GM19328 (cell line): ENCODE data around the gene GOLPH3.
"Not testable (repeated sequence)": the region's sequence is repeated elsewhere in the genome, so short reads cannot be mapped to it uniquely, and the experiment has no call there.

Experiments
- ATAC-seq: cut with Tn5 transposase; IDR thresholded peaks from one replicate; pipeline ENCODE4 v1.9.1; 2021; ENCODE audit warnings: mild to moderate bottlenecking, moderate library complexity; ENCODE audit not compliant: unreplicated experiment

Gene GOLPH3

GRCh38 chr5:32138839-32139493 lies 35.2 kb downstream of the GOLPH3 start:
- no peak for ATAC-seq

DNA sequence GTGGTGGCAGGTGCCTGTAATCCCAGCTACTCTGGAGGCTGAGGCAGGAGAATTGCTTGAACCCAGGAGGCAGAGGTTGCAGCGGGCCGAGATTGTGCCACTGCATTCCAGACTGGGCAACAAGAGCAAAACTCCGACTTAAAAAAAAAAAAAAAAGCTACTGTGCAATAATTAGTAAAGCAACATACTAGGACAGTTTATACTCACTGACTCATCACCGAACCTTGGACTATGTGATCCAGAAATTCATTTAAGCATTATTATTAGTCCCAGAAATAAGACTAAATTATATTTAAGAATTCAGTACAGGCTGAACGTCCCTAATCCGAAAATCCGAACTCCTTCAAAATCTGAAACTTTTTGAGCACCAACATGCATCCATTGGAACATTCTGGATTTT lies 37.8 kb downstream of the GOLPH3 start:
- ATAC-seq, result no peak

DNA sequence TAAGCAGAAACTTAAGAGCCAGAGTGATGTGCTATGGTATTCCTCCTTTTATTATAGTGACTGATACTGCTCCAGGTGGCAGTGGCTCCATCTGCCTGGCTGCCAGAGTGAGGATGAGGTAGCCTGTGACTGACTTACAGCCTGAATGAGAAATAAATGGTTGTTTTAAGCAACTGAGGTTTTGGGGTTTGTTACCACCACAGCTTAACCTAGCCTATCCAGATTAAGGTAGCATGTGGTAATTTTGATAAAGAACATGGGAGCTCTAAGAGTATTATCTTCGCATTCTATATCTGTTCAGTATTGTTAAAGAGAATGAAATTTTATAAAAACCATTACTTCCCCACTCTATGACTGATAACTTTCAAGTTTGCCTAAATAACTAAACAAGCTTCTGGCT lies 39.0 kb downstream of the GOLPH3 start:
- ATAC-seq, result no peak

GRCh38 chr5:32132757-32133156 lies 41.4 kb downstream of the GOLPH3 start:
- ATAC-seq, result no peak

DNA sequence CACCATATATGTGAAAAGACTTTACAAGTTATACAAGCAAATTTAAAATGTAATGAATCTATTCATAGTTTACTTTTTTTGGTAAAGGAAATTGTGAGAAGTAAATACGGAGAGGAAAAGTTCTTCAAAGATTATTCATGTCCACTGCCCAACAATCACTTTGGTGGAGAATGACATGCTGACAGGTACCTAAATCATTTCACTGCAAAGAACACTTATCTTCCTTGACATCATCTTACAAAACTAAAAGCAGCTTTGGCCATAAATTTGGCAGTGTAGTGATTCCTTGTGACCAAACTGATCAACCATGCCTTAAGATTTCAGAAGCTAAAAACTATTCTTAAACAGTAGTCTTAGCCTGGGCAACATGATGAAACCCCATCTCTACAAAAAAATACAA lies 42.5 kb downstream of the GOLPH3 start:
- no peak for ATAC-seq

GRCh38 chr5:32130865-32131264 lies 43.3 kb downstream of the GOLPH3 start:
- no peak for ATAC-seq

DNA sequence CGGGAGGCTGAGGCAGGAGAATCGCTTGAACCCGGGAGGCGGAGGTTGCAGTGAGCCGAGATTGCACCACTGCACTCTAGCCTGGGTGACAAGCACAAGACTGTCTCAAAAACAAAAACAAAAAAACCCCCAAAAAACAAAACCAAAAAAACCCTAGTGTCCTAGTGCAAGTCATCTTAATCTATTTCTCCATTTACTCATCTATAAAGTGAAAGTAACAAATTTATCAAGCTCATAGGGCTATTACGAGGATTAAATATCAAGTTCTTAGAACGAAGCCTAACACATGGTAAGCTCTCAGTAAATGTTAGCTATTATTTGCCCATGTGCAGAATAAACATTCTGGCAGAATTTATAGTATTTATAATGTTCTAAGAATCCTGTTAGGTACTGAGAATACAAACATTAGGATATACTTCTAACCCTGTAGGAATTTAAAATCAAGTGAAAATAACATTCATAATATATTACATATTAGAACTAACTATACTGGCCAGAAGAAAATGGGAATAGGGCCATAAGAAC lies 45.0 kb downstream of the GOLPH3 start:
- no peak for ATAC-seq

GRCh38 chr5:32127711-32128110 lies 46.4 kb downstream of the GOLPH3 start:
- ATAC-seq, result no peak

DNA sequence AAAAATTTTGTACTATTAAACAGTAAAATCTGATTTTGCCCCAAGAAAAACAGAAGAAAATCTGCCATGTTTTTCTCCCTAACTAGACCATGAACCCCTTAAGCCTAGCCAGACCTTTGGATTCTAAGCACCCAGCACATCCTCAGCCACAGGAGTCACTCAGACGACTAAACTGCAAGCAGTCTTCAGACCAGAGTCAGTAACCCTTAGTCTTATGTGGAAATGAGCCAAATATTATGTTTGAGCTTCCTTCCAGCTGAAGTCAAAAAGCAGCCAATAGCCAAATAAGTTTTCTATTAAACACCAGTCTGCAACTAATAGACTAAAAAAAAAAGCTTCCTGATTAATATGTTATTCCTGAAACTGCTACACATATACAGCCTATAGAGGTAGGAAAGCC lies 47.4 kb downstream of the GOLPH3 start:
- ATAC-seq, result no peak

DNA sequence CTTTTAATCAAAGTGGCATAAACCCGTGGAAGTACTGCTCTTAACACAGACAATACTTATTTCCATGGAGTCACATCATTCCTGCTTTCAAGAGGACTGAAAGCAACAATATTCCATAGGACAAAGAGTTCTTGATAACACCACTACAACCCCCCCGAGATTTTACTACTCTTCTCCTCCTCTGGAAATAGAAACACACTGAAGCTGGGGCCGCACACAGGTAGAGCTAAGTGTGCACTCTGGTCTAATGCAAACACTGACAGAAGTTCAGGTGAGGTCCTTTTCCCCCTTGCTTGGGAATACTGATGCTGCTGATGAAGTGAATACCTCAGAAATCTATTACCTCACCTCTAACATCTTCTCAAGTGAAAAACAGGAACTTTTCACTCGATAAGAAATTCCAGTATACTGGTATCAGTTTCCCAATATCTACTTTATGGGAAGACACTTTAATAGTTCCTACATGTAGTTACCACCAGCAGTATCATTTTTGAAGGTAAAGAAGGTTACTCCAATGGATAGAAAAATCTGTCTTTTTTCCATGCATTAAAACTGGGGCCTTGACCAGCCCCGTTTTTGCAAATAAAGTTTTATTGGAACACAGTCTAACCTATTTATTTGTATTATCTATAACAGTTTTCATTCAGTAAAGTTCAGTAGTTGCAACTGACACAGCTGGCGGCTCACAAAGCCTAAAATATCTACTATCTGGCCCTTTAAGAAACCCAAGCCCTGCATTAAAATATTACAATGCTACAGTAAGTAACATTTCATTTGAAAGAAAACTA lies 50.0 kb downstream of the GOLPH3 start:
- no peak for ATAC-seq

DNA sequence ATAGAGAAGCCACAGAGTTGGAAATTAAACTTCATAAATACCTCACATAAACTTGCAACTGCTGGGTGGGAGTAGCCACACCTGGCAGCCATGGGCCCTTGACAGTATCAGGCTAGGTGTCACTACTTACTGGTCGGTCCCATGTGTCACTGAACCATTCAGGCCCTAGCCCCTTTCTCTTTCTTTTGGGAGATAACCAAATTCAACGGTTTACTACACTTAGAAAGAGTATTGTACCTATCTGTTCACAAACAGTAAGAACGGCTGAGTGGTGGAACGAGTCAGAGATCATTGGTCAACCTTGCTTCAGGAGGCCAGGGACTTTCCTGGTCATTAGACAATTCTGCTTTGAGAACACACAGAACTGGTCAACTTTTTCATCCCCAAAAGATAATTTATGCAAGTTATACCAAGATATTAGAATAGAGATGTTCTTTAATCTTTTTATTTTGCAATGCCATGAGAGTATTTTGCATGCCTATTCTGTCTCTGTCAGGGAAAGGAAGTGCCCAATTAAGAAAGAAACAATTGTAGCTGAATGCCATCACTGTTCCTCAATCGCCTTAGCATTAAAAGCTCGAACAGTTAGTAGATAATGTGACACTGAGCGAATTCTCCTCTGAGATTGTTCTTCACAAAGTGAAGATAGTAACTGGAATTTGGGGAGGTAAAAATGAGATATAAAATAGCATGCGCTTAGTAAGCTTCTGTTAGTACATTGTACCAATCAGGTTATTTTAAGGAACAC lies 50.9 kb downstream of the GOLPH3 start:
- ATAC-seq, result no peak

DNA sequence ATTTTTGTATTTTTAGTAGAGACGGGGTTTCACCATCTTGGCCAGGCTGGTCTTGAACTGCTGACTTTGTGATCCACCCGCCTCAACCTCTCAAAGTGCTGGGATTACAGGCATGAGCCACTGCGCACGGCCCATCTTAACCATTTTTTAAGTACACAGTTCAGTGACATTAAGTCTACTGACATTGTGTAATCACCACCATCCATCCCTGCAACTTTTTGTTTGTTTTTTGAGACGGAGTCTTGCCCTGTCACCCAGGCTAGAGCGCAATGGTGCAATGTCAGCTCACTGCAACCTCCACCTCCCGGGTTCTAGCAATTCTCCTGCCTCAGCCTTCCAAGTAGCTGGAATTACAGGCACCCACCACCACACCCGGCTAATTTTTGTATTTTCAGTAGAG lies 55.2 kb downstream of the GOLPH3 start:
- ATAC-seq, result not testable (repeated sequence)

DNA sequence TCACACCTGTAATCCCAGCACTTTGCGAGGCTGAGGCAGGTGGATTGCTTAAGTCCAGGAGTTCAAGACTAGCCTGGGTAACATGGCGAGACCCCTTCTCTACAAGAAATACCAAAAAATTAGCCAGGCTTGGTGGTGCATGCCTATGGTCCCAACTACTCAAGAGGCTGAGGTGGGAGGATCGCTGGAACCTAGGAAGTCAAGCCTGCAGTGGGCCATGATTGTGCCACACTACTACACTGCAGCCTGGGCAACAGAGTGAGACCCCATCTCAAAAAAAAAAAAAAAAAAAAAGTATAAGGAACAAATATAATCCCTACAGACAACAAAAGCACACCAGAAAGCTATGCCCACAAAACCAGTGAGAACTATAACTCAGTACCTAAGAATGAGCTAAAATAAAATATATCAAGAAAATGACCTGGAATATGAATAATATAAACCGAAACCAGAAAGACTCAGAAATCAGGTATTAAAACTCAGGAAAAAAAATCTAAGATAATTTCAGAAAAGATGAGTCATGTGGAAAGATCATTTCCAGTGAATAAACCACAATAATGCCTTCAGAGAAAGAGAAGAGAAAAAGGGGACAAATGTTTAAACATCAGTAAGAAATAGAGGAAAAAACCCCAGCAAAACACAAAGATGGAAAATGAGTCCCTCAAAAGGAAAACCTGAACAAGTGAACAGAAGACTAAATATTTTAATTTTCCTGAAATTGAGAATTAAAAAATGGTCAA lies 57.4 kb downstream of the GOLPH3 start:
- no peak for ATAC-seq

DNA sequence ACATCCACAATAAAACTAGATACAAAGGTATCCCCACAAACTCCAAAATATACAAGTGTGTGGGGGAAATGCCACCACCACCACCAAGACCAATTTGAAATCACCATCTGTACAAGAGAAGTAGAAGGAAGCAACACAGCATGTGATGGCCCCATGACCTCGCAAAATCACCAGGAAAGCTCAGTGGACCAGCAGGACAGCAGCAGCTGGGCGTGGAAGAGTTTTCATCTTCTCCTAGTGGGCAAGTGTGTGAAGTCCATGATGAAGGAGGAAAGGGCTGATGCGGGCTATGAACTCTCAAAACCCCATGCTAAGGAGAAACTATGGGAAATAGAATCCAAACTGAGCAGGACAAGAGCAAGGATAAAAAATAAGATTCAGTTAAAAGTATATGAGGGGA lies 58.1 kb downstream of the GOLPH3 start:
- ATAC-seq, result no peak

DNA sequence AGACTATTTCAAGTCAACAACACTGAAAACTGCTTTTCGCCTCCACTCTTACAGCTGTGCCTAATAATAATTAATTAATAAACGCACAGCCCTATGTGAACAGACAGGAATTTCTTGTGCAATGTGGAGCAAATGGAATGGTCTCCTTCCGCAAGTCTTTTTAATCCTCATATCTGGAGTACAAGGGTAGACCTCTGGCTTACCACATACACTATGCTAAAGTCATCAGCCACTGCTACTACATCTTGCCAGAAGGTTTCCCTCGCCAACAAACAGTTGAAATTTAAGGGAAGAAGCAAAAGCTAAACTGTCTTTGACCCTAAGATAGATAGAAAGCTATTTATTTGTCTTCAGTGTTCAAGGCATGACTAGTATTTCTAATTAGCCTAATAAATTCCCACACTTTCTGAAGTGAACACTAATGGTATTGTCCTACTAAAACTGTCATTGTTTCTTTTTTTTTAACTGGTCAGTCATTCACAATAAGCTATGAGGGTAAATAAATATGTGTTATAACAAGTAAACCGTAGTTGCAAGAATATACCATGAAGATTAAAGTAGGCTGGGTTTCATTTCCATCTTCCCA lies 63.9 kb downstream of the GOLPH3 start:
- ATAC-seq, result no peak

GRCh38 chr5:32109236-32109635 lies 64.9 kb downstream of the GOLPH3 start:
- ATAC-seq, result no peak

DNA sequence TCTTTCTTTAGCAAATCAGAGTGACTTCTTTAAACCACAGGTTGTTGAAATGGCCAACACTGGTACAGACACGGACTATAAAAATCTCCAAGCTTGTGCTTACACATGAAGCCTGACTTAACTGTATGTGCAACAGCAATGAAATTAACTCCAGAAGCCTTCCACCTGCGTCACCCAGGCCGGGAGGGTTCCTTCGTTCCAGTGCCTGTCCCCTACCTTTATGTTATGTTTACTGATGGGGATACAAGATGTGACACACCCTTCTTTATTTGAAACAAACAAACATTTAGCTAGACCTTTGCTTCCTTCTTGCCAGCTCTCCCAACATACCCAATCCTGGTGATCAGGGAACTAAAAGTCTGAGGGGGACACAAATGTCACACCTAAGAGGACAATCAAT lies 66.0 kb downstream of the GOLPH3 start:
- ATAC-seq, result no peak

DNA sequence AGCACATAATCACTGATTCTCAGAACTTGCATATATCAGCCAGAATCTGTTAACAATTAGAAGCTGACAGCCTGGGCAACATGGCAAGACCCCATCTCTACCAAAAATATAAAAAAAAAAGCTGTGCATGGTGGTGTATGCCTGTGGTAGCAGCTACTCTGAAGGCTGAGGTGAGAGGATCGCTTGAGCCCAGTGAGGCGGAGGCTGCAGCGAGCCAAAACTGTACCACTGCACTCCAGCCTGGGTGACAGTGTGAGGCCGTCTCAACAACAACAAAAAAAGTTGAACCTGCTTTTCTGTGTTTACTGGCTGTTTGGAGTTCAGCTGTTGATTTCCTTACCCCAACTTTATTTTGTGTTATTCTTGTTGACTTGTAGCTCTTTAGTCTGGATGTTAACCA lies 66.8 kb downstream of the GOLPH3 start:
- no peak for ATAC-seq

DNA sequence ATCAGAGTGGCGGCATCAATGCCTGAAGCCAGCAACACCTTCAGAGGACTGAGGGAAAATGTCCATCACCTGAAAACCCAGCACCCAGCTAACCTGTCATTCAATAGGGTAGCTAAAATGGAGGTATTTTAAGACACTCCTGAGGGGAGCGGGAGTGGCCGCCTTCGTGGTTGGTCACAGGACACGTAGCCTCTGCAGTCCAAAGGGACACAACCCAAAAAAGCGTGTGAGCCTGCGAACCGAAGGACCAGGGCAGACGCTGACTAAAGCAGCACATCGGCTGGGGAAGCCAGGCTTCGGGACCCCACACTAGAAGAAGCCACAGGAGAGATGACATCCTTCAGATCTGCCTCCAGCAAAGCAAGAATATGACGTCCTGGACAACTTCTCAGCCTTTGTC lies 70.6 kb downstream of the GOLPH3 start:
- ATAC-seq, result no peak

DNA sequence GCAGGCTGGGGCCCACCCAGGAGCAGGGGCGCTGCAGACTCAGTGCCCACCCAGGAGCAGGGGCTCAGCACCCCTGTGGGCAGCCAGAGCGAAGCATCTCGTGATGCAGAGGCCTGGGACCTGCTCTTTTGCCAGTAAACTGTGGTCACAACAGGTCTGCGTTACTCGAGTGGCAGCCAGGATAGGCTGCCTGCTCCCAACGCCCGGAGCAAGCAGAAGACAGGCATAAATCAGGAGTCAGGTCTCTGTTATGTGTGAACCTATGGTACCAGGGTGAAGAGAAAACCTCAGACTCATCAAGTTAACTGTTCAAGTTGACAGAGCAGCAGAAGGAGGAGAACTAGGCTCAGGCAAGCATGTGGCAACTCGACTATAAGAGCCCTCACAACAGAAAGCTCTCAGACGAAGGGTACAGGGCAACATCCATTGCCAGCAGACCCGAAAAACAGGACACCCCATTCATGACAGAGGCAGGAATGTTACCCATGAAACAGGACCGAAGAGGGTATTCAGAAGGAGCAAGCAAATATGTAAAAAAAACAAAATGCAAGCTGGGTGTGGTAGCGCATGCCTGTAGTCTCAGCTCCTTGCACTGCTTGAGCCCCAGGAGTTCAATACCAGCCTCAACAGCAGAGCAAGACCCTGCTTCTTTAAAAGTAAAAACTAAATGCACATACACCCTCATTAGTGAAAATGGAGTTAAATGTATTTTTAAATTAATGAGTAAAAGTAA lies 71.7 kb downstream of the GOLPH3 start:
- no peak for ATAC-seq
